Neural progenitor cell (in vitro differentiated cells): Measurements from ENCODE around the gene CNOT2.

Experiments used
- EZH2 ChIP-seq: fragments of 200-600 bp; sonication (generic); IDR thresholded peaks from 2 replicates; pipeline ENCODE4 v1.6.1; 2017; ENCODE audit warnings: antibody characterized with exemption, mild to moderate bottlenecking, moderate library complexity
- TF ChIP-seq, protein P1 (sequence below): fragments of 200-600 bp; sonication (generic); IDR thresholded peaks from 2 replicates; pipeline ENCODE4 v1.5.1; 2017; ENCODE audit warnings: antibody characterized with exemption, mild to moderate bottlenecking

DNA sequence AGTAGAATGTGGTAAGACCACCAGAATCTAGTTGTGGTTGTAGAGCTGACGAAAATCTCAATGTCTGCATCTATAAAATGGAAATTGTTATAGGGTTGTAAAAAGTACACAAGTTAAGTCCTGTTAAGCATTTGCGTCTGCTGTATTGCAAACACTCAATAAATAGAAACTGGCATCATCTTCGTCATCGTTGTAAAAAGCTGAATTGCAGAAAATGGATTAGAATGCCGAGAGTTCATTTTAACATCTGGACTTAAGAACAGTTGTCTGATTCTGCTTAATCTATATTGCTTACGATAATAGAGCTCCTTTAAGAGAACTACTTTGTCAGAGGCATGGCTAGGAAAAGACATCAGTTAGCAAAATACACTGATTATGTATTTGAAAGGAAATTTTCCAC lies 156.1 kb downstream of the CNOT2 start:
- TF ChIP-seq, protein P1, sequence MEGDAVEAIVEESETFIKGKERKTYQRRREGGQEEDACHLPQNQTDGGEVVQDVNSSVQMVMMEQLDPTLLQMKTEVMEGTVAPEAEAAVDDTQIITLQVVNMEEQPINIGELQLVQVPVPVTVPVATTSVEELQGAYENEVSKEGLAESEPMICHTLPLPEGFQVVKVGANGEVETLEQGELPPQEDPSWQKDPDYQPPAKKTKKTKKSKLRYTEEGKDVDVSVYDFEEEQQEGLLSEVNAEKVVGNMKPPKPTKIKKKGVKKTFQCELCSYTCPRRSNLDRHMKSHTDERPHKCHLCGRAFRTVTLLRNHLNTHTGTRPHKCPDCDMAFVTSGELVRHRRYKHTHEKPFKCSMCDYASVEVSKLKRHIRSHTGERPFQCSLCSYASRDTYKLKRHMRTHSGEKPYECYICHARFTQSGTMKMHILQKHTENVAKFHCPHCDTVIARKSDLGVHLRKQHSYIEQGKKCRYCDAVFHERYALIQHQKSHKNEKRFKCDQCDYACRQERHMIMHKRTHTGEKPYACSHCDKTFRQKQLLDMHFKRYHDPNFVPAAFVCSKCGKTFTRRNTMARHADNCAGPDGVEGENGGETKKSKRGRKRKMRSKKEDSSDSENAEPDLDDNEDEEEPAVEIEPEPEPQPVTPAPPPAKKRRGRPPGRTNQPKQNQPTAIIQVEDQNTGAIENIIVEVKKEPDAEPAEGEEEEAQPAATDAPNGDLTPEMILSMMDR: no peak
- no peak for TF ChIP-seq EZH2
